ENCODE results near the gene ADAMTS10.
A peak's percentile ranks its signal among the peaks of the same experiment; 100 is the strongest.

ADAMTS10 gene

GRCh38 chr19:8595651-8596050 lies 14.9 kb downstream of the ADAMTS10 start:
- TF ChIP-seq CTCF (IDR thresholded peaks at IDR 0.05; ENCODE audit: low read depth, low read length), result no peak
- no peak overlapping the region for H3K4me3 ChIP-seq (ENCODE audit: low read depth, low read length)

GRCh38 chr19:8593931-8594330 lies 16.6 kb downstream of the ADAMTS10 start:
- TF ChIP-seq CTCF (IDR thresholded peaks at IDR 0.05; ENCODE audit: low read depth, low read length), result no peak
- H3K4me3 ChIP-seq (ENCODE audit: low read depth, low read length), result no peak overlapping the region

DNA sequence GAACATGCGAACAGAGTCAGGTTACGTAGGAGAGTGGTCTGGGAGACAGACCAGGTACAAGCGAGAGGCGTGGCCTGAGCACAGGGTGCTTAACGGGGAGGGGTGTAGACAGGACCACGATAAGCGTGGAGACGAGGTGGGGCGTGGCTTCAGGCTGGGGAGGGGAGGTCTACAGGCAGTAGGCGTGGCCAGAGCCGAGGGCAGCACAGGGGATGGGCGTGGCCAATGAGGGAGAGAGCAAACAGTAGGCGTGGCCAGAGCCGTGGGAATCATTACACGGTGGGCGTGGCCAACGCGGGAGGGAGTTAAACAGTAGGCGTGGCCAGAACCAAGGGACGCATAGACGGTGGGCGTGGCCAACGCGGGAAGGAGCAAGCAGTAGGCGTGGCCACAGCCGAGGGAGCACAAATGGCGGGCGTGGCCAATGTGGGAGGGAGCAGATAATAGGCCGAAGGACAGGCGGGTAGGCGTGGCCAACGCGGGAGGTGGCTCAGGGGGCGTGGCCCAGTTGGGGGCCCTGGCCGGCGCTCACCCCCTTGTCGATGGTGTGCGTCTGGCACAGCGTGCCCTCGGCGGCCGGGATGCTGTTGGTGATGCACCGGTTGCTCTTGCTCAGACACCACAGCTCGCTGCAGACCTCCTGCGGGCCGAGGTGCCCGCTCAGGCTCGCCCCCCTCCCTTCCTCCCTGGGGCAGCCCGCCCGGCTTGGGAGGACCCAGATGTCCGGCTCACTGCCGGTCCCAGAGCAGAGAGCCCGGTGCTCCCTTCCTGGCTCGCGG lies 18.1 kb downstream of the ADAMTS10 start:
- H3K4me3 ChIP-seq (ENCODE audit: low read depth, low read length), result peak overlapping the region; percentile 35
- no peak for TF ChIP-seq CTCF (IDR thresholded peaks at IDR 0.05; ENCODE audit: low read depth, low read length)

DNA sequence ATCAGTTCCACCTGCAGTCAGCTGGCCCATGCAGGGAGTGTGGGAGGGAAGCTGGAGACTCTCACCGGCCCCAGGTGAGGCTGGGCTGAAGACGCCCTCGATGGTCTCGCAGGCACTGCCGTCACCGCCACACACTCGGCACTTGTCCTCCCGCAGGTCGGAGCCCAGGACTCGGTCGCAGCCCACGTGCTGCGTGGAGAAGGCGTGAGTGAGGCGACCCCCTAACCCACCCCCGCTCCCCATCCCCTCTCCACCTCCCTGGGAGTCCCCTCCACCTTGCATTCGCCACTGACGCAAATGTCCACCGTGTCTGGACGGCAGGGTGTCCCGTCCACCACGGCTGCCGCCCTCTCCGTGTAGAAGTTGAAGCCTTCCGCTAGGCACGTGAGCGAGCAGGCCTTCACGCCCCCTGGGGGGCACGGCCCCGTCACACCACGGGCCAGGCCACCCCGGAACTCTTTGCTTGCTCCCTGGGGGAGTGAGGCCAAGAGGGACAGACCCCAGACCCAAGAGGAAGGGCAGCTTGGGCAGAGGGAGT lies 21.3 kb downstream of the ADAMTS10 start:
- no peak overlapping the region for H3K4me3 ChIP-seq (ENCODE audit: low read depth, low read length)
- no peak for TF ChIP-seq CTCF (IDR thresholded peaks at IDR 0.05; ENCODE audit: low read depth, low read length)

DNA sequence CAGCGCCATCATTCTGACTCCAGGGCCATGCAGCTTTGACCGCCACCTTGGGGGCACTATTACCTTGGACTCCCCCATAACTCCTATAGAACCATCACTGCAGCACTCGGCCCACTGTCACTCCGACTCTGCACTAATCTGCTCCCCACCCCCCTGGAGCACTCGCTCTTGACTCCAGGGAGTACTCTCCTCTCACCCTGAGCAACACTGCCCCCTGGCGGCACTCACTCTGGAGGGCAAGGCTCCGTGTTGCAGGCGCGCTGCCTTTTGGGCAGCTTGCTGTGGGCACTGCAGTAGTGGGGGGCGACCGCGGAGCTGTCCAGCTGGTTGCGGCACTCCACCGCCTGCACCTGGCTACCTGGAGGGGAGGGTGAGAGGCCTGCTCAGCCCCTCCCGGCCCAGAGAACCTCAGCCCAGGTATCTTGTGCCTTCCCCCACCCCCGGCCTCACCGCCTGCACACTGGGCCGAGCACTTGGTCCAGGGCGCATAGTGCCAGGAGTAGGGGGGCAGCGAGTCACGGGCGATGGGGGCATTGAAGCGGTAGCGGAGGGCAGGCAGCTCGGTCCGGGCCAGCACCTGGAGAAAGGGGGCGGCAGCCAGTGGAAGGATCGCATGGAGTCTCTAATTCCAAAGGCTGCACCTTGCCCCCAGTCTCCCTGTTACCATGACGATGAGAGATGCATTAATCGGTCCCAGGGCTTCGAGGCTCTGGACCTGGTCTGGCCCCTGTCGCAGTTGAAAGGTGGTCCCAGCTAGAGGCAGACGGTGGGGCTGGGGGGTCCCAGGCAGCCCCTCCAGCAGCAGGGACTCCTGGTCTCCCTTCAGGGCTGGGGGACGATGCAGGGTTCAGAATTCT lies 24.4 kb downstream of the ADAMTS10 start:
- H3K4me3 ChIP-seq (ENCODE audit: low read depth, low read length), result no peak overlapping the region
- peak; percentile 60 for TF ChIP-seq CTCF (IDR thresholded peaks at IDR 0.05; ENCODE audit: low read depth, low read length)

DNA sequence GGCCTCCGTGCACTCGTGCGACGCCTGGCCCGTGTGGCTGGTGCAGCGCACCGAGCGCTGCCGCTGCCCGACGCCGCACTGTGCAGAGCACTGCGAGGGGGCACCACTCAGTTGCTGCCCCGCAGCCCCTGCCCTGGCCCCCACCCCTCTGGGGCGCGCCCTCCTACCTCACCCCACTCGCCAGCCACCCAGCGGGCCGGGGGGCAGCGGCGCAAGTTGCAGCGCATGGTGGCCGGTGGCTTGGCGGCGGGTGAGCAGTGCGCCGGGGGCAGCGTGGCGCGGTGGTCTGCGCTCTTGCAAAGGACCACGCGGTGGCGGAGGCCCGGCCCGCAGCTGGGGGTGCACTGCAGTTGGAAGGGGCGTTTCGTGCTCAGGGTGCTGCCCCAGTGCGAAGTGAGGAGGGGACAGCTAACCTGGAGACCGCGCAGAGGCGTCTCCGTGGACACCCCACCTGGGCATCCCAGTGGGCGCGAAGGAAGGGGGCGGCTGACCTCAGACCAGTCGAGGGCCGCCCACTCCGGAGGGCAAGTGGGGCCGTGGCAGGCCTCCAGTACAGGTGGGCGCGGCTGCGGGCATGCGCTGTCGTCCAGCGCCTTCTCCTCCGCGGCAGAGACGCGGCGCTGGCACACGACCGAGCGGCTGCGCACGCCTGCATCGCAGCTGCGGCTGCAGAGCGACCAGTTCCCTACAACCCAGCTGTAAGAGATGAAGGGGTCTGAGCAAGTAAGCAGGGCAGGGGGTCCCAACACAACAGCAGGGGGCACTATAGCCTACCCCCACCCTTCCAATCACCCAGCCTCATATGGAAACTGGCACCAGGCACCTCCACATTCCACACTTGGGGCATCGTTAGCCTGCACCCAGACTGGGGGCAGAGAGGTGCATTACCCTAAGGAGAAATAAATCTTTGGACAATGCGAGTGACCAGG lies 25.3 kb downstream of the ADAMTS10 start:
- TF ChIP-seq CTCF (IDR thresholded peaks at IDR 0.05; ENCODE audit: low read depth, low read length), result no peak
- no peak overlapping the region for H3K4me3 ChIP-seq (ENCODE audit: low read depth, low read length)
